GM19351 (cell line): ENCODE measurements around the gene RRP1.
"Not testable (repeated sequence)": the region's sequence is repeated elsewhere in the genome, so short reads cannot be mapped to it uniquely, and the experiment has no call there.

ENCODE experiments used
- ATAC-seq: cut with Tn5 transposase; IDR thresholded peaks from one replicate; pipeline ENCODE4 v1.9.1; 2021; ENCODE audit warnings: mild to moderate bottlenecking, moderate library complexity; ENCODE audit not compliant: unreplicated experiment

Gene RRP1

DNA sequence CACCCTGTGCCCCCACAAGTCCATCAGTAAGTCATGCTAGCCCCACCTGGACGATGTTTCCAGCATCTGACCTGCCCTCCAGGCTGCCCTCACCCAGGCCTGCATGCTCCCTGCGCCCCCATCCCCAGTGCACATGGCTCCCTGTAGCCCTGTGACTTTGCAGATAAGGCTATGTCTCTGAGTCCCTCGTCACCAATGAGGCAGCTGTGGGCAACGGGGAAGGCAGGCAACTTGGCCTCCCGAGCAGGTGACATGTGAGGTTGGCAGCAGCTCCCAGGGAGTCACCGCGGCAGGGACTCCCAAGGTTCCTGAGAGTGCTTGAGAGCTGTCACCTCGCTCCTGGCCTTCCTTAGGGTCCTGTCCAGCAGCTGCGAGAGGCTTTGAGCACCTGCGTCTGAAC is 43.3 kb downstream of the RRP1 start:
- no peak for ATAC-seq

DNA sequence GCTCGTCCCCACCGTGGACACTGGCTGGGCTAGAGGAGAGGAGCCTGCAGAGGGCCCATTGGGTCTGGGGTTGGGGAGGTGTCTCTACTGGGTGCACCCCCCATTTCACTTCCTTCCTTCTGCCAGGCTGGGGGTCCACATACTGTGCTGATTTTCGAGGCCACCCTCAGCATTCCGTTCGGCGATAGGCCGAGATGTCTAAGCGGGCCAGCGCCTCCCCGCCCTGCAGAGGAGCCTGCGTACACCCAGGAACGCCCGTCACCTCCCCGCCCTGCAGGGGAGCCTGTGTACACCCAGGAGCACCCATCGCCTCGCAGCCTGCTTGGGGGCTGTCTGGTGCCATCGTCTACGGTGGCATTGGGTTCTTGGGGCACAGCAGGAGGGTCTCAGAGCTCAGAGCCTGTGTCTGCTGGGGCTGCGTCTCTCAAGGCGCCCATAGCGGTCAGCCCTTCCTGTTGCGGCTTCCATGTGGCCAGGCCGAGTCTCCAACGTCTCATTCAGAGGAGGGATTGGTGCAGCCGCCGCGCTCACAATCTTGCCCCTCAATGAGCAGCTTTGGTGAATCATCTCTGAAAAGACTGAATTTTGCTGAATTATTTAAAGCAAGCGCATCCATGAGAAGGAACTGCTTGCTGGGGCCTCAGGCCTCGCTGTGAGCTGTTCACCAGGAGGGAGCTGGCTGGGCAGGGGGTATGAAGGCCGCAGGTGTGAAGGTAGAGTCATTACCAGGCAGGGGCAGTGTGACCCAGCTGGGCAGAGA is 44.9 kb downstream of the RRP1 start:
- ATAC-seq, result no peak

DNA sequence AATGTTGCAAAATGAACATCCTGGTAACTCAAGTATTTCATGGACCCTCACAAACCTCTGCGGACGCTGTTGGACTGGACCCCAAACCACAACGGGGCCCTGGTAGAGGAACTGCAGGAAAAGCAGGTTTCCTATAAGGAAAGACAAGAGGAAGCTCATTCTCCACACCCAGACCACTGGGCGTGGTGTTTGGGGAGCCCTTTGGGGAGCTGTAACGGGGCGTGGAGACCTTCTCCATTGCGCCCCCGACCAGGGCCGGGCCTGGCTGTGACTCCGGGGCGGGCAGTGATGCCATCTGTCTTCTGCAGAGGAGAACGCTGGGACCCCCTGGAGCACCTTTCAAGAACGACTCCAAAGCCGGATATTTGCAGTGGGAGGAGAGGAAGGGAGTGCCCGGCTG is 45.7 kb downstream of the RRP1 start:
- ATAC-seq, result no peak

DNA sequence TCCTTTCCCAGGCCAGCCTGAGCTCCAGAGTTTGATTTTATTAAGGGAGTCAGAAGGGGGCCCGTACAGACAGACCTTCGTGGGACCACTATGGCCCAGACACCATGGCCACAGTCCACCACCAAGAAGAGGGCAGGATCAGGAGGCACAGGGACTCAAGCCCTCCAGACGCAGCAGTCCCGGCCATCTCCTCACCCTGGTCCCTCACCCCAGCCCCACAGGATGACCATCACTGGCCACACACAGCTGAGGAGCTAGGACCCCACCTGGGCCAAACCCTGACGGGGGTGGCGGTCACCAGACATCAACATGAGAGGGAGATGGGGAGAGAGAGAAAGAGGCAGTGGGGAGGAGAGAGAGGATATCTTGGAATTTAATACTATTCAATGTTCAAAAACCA is 46.5 kb downstream of the RRP1 start:
- no peak for ATAC-seq

DNA sequence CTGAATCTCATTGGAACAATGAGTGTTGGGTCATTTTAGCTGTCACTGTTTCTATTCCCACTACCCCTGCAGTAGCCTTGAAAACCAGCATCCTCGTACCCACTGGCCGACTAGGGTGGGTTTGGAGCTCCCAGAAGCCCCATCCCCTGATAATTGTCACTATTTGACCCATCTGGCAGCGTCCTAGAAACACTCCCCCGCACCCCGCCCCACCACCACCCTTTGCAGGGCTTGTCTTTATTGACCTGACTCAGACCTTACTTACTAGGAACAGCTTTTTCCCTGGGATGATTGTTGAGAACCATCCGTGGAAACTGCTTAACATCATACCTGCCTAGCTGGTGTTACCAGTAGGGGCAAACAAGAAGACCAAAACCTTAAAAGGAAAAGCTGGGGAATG is 47.2 kb downstream of the RRP1 start:
- ATAC-seq, result no peak

DNA sequence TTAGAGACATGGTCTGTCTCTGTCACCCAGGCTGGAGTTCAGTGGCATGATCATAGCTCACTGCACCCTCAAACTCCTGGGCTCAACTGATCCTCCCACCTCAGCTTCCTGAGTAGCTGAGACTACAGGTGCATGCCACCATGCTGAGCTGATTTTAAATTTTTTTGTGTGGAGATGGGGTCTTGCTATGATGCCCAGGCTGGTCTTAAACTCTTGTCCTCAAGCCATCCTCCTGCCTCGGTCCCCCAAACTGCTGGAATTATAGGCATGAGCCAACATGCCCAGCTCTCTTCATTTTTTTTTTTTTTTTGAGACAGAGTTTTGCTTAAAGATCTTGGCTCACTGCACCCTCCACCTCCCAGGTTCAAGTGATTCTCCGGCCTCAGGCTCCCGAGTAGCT is 50.9 kb downstream of the RRP1 start:
- ATAC-seq, result no peak

DNA sequence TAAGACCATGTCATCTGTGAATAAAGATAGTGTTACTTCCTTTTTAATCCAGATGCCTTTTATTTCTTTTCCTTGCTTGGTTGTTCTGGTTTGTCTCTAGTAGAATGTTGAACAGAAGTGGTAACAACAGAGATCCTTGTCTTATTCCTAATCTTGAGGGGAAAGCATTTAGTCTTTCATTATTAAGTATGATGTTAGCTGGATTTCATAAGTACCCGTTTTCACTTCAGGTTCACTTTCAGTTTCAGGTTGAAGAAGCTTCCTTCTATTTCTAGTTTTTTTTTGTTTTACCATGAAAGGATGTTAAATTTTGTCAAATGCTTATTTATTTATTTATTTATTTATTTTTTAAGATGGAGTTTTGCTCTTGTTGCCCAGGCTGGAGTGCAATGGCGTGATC is 53.4 kb downstream of the RRP1 start:
- ATAC-seq, result no peak

DNA sequence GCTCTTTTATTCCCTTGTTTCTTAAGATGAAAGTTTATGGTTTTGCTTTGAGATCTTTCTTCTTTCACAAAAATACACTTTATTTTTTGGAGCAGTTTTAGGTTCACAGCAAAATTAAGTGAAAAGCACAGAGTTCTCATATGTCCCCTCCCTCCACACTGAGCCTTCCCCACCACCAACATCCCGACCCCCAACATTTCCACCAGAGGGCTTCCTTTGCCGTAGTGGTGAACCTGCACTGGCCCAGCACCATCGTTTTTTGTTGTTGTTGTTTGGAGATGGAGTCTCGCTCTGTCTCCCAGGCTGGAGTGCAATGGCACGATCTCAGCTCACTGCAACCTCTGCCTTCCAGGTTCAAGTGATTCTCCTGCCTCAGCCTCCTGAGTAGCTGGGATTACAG is 55.5 kb downstream of the RRP1 start:
- ATAC-seq, result not testable (repeated sequence)

DNA sequence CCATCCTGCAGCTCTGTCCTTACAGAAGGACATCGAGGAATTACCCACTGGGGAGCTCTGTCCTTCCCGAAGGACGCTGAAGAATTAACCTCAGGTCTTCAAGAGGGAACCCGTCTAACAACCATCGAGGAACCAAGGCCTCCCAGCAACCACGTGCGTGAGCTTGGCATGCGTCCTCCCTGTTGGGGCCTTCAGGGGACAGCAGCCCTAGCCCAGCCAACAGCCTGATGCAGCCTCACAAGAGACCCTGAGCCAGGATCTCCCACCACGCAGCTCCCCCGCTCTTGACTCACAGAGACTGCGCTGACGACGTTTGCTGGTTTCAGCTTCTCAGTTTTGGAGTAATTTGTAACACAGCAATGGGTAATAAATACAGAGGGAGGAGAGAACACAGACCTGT is 56.0 kb downstream of the RRP1 start:
- ATAC-seq, result no peak

DNA sequence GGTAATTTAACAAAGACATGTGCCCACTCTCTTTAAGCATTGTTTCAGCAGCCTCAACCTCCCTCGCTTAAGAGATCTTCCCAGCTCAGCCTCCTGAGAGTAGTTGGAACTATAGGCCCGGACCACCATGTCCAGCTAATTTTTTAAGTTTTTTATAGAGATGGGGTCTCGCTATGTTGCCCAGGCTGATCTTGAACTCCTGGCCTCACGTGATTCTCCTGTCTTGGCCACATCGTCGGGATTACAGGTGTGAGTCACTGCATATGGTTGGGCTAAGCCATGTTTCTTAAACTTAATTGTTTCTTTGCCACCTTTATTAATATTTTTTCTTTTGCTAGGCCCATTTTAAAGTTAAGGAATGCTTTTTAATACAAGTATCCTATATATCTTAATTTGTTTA is 57.1 kb downstream of the RRP1 start:
- no peak for ATAC-seq

DNA sequence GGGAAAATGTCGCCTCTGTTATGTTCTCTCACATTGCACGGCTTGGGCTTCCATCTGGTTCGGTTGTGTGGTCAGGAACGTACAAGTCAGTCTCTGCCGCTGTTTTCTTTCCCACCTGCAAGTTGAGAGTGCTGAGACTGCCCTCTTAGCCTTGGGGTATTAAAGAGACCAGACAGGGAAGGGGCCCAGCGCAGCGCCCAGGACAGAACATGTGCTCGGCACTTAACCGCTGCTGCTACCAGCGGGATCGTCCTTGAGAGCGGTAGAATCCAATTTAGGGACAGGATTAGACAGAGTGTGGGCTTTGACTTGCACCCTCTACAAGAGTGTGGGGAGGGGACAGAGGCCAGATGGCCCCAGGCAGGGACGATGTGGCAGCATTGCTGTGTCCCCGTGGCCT is 57.9 kb downstream of the RRP1 start:
- ATAC-seq, result no peak

DNA sequence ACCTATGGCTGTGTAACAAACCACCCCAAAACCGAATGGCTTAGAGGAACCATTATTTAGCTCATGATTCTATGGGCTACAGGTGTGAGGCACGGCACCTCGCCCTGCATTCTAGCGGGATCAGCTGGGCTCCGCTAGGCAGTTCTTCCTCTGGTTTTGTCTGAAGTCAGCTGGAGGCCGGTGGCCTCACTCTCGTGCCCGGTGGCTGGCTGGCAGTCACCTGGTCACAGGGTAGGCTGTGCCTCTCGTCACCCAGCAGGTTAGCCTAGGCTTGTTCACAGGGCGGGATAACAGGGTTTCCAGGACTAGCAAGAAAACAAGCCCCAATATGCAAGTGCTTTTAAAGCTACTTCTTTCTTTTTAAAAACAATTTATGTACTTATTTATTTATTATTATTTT is 59.4 kb downstream of the RRP1 start:
- no peak for ATAC-seq

DNA sequence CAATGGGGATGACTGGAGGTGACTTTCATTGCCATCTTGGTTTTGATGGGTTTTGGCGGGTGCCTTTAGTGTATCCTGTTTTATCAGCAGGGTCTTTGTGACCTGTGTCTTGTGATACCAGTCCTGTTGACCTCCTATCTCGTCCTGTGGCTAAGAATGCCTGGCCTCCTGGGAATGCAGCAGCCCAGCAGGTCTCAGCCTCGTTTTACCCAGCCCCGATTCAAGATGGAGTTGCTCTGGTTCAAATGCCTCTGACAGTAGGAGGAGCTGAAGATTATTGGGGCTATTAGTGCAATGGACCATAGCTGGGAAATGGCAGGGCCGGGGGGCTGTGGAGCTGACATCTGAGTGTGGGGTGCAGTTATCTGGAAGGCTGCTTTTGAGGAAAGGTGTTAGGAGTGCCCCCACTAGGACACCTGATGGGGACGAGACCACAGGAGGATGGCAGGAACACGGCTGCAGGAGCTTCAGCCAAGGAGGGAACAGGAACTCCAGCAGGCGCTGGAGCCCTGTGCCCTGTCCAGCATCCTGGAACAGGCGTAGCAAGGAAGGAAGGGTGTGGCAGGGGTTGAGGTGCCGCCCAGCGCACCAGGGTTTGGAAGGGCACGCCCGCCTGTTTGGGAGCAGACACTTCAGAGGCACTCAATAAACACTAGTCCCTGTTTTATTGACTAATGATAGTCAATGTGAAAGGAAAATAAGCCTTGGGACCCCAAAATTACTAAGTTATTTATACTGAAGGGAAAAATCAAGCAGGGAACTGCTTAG is 60.3 kb downstream of the RRP1 start:
- ATAC-seq, result no peak

DNA sequence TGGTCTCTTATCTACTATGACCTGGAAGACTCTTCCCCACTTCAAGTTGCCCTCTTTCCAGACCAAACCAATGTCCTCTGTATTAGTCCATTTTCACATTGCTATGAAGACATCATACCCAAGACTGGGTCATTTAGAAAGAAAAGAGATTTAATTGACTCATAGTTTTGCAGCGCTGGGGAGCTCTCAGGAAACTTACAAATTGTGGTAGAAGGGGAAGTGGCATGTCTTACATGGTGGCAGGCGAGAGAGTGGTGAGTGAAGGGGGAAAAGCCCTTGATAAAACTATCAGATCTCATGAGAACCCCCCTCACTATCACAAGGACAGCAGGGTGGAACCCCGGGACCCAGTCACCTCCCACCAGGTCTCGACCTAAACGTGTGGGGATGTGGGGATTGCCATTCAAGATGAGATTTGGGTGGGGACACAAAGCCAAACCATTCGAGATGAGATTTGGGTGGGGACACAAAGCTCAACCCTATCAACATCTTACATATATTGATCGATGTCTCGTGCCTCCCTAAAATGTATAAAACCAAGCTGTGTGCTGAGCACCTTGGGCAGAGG is 61.4 kb downstream of the RRP1 start:
- ATAC-seq, result no peak

DNA sequence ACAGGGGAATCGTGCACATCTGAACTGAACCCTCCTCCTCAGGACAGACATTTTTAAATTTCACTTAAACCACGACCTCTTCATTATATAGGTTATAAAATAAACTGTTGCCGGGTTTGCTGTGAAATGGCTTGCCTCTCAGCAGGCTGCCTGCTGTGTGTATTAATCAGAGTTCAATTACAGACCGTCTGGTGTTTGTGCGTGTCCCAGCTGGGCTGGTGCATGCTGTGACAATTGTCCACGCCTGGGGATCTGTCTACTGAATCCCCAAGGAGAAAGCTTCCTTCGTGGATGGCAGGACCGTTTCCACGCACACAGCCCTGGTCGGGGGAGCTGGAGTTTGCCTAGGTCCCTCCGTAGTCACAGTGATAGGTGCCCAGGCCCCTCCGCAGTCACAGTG is 62.2 kb downstream of the RRP1 start:
- no peak for ATAC-seq

DNA sequence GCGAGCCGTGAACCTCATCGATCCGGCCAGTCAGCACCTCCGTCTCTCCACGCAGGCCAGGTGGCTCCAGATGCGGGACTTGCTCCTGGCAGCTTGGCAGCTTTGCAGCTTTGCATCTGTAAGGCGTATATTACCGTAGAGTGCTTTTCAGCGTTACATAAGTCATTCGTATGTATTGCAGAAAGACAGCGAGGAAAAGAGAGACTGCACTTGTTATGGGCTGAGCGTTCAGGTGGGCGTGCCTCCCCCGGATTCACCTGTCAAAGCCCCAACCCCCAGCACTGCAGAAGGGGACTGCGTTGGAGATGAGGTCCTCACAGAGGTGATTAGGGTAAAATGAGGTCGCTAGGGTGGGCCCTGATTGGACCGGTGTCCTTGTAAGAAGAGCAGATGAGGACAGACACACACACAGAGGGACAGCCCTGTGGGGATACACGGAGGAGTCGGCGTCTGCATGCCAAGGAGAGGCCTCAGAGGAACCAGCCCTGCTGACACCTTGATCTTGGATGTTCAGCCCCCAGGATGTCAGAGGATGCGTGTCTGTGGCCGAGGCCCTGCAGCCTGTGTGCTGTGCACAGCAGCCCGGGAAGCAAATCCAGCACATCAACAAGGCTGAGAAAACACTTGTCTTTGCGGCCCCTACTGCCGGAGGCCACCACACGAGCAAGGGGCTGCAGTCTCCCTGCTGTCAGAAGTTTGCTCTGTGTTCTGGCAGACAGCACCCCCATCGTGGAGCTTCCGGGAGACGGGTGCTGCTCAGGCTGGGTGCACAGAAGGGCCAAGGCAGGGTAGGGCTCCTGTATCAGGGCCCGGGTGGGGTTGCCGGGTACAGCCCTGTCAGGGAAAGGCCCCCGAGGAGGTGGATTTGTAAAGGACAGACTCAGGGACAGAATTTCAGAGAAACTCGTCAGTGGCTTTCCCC is 64.7 kb downstream of the RRP1 start:
- ATAC-seq, result no peak
